GM23338 (cell line): Measurements from ENCODE around the gene GLB1L.

ENCODE experiments used
- EZH2 ChIP-seq: fragments of 200-600 bp; sonication (generic); IDR thresholded peaks from one replicate; pipeline ENCODE4 v1.8.0; 2017; ENCODE audit warnings: antibody characterized with exemption, mild to moderate bottlenecking, low read depth; ENCODE audit not compliant: unreplicated experiment
- EZH2phosphoT487 ChIP-seq: fragments of 200-600 bp; sonication (generic); IDR thresholded peaks from one replicate; pipeline ENCODE4 v1.8.1; 2018; ENCODE audit warnings: antibody characterized with exemption; ENCODE audit not compliant: unreplicated experiment
- POLR2AphosphoS5 ChIP-seq: IDR thresholded peaks from 2 replicates; pipeline ENCODE4 v1.6.1; 2016; ENCODE audit warnings: antibody characterized with exemption, low read depth
- REST ChIP-seq: IDR thresholded peaks from one replicate; pipeline ENCODE4 v1.6.1; 2018; ENCODE audit warnings: antibody characterized with exemption; ENCODE audit not compliant: unreplicated experiment
- ZNF114 ChIP-seq: fragments of 250-450 bp; sonication (Bioruptor Pico); IDR thresholded peaks from 2 replicates; pipeline ENCODE4 v1.5.0; 2020; ENCODE audit warnings: mild to moderate bottlenecking, moderate library complexity
- ZNF331 ChIP-seq: fragments of 250-450 bp; sonication (Bioruptor Pico); IDR thresholded peaks from 2 replicates; pipeline ENCODE4 v1.5.0; 2020; ENCODE audit warnings: low read depth, mild to moderate bottlenecking, moderate library complexity
- TF ChIP-seq, protein P1 (sequence below), 2 experiments: fragments of 200-600 bp in 1 of 2; sonication (generic) in 1 of 2; conservative IDR thresholded peaks; 2 replicates each; pipeline versions ENCODE4 v1.5.1 to v1.6.1; 2016 to 2017; ENCODE audit warnings: antibody characterized with exemption in 2 of 2, low read depth in 2 of 2, mild to moderate bottlenecking in 2 of 2, moderate library complexity in 1 of 2
- TF ChIP-seq, protein P2 (sequence below): IDR thresholded peaks from 2 replicates; pipeline ENCODE4 v1.6.1; 2016; ENCODE audit warnings: antibody characterized with exemption

DNA sequence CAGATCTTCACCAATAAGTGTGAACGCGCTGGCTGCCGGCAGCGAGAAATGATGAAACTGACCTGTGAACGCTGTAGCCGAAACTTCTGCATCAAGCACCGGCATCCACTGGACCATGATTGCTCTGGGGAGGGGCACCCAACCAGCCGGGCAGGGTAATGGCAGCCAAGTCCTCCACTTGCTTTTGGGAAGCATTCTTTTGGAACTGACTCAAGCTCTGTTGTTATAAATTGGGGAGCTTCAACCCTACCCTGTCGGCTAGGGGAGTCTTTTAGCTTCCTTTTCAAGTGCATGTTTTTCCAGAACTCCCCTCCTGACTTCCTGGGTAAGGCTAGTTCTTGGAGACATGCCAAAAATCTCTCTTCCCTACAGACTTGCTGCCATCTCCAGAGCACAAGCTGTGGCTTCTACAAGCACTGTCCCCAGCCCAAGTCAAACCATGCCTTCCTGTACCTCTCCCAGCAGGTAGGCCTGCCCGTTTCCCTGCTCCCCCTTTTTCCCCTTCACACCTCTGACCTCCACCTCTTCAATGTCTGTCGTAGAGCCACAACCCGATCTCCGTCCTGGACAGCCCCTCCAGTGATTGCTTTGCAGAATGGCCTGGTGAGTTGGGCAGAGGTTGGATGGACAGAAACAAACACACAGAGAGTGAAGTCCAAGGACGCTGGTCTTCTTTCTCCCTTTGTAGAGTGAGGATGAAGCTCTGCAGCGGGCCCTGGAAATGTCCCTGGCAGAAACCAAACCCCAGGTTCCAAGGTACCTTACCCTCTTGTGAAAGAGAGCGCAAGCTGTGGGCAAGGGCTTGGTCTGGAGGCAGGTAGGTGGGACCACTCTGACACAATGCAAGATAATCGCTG lies 37.1 kb downstream of the GLB1L start:
- no peak for TF ChIP-seq ZNF331 (CRISPR knock-in tag)
- TF ChIP-seq, protein P1, sequence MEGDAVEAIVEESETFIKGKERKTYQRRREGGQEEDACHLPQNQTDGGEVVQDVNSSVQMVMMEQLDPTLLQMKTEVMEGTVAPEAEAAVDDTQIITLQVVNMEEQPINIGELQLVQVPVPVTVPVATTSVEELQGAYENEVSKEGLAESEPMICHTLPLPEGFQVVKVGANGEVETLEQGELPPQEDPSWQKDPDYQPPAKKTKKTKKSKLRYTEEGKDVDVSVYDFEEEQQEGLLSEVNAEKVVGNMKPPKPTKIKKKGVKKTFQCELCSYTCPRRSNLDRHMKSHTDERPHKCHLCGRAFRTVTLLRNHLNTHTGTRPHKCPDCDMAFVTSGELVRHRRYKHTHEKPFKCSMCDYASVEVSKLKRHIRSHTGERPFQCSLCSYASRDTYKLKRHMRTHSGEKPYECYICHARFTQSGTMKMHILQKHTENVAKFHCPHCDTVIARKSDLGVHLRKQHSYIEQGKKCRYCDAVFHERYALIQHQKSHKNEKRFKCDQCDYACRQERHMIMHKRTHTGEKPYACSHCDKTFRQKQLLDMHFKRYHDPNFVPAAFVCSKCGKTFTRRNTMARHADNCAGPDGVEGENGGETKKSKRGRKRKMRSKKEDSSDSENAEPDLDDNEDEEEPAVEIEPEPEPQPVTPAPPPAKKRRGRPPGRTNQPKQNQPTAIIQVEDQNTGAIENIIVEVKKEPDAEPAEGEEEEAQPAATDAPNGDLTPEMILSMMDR (conservative IDR thresholded peaks at IDR 0.05; ENCODE audit: low read depth in 2 of 2): no peak
- no peak for TF ChIP-seq EZH2phosphoT487
- TF ChIP-seq POLR2AphosphoS5: no peak
- TF ChIP-seq REST: no peak
- TF ChIP-seq, protein P2, sequence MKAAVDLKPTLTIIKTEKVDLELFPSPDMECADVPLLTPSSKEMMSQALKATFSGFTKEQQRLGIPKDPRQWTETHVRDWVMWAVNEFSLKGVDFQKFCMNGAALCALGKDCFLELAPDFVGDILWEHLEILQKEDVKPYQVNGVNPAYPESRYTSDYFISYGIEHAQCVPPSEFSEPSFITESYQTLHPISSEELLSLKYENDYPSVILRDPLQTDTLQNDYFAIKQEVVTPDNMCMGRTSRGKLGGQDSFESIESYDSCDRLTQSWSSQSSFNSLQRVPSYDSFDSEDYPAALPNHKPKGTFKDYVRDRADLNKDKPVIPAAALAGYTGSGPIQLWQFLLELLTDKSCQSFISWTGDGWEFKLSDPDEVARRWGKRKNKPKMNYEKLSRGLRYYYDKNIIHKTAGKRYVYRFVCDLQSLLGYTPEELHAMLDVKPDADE: no peak
- TF ChIP-seq EZH2: no peak
- no peak for TF ChIP-seq ZNF114
